Endothelial cell (in vitro differentiated cells): Measurements from ENCODE around the gene GNAT2. TPM values are rescaled to one million over a fixed set of nuclear protein-coding genes. Genes with fewer than 3 reads are reported as not detected.
A peak's percentile ranks its signal among the peaks of the same experiment; 100 is the strongest.

ENCODE experiments used
- DNase-seq: peaks from one replicate; pipeline ENCODE4 v3.0.0; 2021; ENCODE audit warnings: low spot score
- H3K27ac Mint-ChIP-seq: one replicate; pipeline ENCODE4 v1.8.0; 2021; ENCODE audit warnings: mixed read lengths, inconsistent platforms; ENCODE audit not compliant: unreplicated experiment
- H3K27me3 Mint-ChIP-seq: one replicate; pipeline ENCODE4 v1.8.0; 2021; ENCODE audit warnings: mild to moderate bottlenecking, moderate library complexity, mixed read lengths, inconsistent platforms; ENCODE audit not compliant: unreplicated experiment
- H3K36me3 Mint-ChIP-seq: one replicate; pipeline ENCODE4 v1.8.0; 2021; ENCODE audit warnings: mild to moderate bottlenecking, low read depth, mixed read lengths, inconsistent platforms; ENCODE audit not compliant: unreplicated experiment
- H3K4me1 Mint-ChIP-seq: one replicate; pipeline ENCODE4 v1.8.0; 2021; ENCODE audit warnings: mild to moderate bottlenecking, mixed read lengths, inconsistent platforms; ENCODE audit not compliant: unreplicated experiment
- H3K4me3 Mint-ChIP-seq: one replicate; pipeline ENCODE4 v1.8.0; 2021; ENCODE audit warnings: mild to moderate bottlenecking, mixed read lengths, inconsistent platforms; ENCODE audit not compliant: unreplicated experiment
- H3K9me3 Mint-ChIP-seq: one replicate; pipeline ENCODE4 v1.8.0; 2021; ENCODE audit warnings: mixed read lengths, inconsistent platforms; ENCODE audit not compliant: unreplicated experiment
- total RNA-seq: library from RNA; stranded (reverse); fragmentation: NEBNext Ultra II Directional; extraction: Animal tissue kit (Norgen Biotek cat#: 25700); gene quantifications from one replicate; pipeline ENCODE4 v1.2.1, GENCODE V29; 2021; ENCODE audit not compliant: unreplicated experiment
- TF ChIP-seq, protein P1 (sequence below): fragments of 200-600 bp; sonication (generic); IDR thresholded peaks from one replicate; pipeline ENCODE4 v1.5.0; 2021; ENCODE audit warnings: antibody characterized with exemption; ENCODE audit not compliant: unreplicated experiment

The GNAT2 gene
- total RNA-seq, 1 donor from 2014 or later: 0.26 TPM

DNA sequence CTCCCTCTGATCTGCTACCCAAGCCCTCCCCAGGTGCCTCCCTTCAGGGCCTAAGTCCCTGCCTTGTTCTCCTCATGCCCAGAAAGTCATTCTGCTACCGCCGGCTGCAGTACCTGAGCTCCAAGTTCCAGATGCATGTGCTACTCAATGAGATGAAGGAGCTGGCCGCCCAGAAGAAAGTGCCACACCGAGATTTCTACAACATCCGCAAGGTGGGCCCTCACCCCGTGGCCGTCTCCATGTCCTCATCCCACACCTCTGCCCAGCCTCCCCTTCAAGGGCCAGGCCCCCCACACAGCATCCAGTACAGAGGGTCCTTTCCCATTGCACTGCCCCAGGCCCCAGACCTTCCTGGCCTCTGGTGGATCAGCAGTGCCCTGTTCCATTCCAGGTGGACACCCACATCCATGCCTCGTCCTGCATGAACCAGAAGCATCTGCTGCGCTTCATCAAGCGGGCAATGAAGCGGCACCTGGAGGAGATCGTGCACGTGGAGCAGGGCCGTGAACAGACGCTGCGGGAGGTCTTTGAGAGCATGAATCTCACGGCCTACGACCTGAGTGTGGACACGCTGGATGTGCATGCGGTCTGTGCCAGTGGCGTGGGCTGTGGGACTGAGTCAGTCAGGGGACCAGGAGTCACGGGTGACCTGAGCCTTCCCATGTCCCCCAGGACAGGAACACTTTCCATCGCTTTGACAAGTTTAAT lies 8.4 kb upstream of the GNAT2 start:
- Mint-ChIP-seq H3K36me3 (peaks cover 26% of the 10 kb centered on the region), H3K27ac (peak overlapping the region; percentile 30), H3K27me3 (peaks cover 23% of the 10 kb centered on the region), H3K4me3 (peak overlapping the region; percentile 42), H3K4me1 (peaks cover 6% of the 10 kb centered on the region), H3K9me3 (no peaks in the 10 kb centered on the region)
- DNase-seq: no peak
- TF ChIP-seq, protein P1, sequence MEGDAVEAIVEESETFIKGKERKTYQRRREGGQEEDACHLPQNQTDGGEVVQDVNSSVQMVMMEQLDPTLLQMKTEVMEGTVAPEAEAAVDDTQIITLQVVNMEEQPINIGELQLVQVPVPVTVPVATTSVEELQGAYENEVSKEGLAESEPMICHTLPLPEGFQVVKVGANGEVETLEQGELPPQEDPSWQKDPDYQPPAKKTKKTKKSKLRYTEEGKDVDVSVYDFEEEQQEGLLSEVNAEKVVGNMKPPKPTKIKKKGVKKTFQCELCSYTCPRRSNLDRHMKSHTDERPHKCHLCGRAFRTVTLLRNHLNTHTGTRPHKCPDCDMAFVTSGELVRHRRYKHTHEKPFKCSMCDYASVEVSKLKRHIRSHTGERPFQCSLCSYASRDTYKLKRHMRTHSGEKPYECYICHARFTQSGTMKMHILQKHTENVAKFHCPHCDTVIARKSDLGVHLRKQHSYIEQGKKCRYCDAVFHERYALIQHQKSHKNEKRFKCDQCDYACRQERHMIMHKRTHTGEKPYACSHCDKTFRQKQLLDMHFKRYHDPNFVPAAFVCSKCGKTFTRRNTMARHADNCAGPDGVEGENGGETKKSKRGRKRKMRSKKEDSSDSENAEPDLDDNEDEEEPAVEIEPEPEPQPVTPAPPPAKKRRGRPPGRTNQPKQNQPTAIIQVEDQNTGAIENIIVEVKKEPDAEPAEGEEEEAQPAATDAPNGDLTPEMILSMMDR: no peak

DNA sequence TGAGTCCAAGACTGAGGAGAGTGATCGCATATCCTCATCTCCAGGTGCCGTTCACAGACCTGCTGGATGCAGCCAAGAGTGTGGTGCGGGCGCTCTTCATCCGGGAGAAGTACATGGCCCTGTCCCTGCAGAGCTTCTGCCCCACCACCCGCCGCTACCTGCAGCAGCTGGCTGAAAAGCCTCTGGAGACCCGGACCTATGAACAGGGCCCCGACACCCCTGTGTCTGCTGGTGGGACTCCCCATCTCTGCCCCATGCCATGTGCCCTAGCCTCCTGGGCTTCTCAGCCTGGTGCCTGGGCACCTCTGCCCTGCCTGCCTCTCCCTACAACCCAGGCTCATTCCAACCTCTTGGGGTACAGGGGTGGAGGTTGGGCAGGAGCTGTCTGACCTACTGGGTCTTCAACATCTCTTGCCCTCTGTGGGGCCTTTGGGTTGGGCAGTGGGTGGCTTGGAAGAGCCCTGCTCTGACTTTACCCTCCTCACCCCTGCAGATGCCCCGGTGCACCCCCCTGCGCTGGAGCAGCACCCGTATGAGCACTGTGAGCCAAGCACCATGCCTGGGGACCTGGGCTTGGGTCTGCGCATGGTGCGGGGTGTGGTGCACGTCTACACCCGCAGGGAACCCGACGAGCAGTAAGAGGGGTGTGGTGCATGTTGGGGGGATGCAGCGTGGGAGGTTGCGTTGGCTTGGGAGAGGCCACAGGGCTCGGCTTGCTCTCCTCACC lies 7.4 kb upstream of the GNAT2 start:
- Mint-ChIP-seq H3K27ac (peak overlapping the region; percentile 67), H3K27me3 (peaks cover 25% of the 10 kb centered on the region), H3K36me3 (peaks cover 23% of the 10 kb centered on the region), H3K9me3 (no peaks in the 10 kb centered on the region), H3K4me1 (peaks cover 15% of the 10 kb centered on the region), H3K4me3 (peak overlapping the region; percentile 42)
- no peak for DNase-seq
- TF ChIP-seq, protein P1: no peak

DNA sequence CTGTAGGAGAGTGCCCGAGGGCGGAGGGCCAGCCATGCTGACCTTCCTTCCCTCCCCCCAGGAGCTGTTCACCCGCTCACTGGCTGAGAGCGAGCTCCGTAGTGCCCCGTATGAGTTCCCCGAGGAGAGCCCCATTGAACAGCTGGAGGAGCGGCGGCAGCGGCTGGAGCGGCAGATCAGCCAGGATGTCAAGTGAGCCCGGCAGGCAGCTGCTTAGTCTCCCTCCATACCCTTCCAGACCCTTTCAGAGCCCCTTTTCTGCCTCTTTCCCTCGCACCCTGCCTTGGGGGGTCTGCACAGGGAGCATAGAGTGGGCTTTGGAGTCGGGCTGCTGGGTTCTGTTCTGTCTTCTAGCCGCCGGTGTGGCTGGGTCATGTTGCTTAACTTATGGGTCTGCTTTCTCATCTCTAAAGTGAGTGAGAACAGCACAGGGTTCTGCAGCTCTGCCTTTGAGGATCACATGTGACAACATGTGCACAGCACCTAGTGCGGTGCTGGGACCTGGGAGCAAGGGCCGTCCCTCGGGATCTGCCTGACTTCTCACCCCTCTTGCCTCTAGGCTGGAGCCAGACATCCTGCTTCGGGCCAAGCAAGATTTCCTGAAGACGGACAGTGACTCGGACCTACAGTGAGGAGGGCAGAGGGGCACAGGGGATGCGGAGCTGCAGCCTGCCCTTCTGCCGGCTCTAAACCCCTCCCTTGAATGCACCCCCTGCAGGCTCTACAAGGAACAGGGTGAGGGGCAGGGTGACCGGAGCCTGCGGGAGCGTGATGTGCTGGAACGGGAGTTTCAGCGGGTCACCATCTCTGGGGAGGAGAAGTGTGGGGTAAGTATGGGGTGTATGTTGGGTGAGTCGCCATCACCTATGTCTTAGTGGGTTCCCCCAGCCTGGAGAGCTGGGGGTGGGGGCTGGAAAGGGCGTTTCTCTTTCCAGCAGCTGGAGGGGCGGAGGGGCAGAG lies 6.5 kb upstream of the GNAT2 start:
- Mint-ChIP-seq H3K27ac (peak overlapping the region; percentile 67), H3K9me3 (no peaks in the 10 kb centered on the region), H3K4me1 (peaks cover 21% of the 10 kb centered on the region), H3K4me3 (no peak overlapping the region), H3K27me3 (peaks cover 29% of the 10 kb centered on the region), H3K36me3 (peaks cover 21% of the 10 kb centered on the region)
- TF ChIP-seq, protein P1: no peak
- no peak for DNase-seq

DNA sequence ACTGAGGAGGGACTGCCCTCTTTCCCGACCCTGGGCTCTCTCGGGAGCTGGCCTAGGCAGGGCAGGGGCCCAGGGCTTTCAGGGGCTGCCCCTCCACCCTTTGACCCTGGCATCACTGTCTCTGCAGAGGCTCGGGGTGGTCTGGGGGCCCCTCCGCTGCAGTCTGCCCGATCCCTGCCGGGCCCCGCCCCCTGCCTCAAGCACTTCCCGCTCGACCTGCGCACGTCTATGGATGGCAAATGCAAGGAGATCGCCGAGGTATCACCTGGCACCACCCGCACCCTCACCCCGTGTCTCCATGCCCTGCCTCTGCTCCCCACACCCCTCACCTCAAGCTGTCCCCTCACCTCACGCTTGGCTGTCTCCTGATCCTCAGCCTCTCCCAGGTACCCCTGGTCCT lies 5.8 kb upstream of the GNAT2 start:
- TF ChIP-seq, protein P1: no peak
- no peak overlapping the region for H3K4me3 Mint-ChIP-seq
- peaks cover 28% of the 10 kb centered on the region for H3K27me3 Mint-ChIP-seq
- no peak overlapping the region for H3K27ac Mint-ChIP-seq
- peaks cover 21% of the 10 kb centered on the region for H3K4me1 Mint-ChIP-seq
- peaks cover 21% of the 10 kb centered on the region for H3K36me3 Mint-ChIP-seq
- no peaks in the 10 kb centered on the region for H3K9me3 Mint-ChIP-seq
- no peak for DNase-seq
